ENCODE data around the gene PARM1.

The PARM1 gene

DNA sequence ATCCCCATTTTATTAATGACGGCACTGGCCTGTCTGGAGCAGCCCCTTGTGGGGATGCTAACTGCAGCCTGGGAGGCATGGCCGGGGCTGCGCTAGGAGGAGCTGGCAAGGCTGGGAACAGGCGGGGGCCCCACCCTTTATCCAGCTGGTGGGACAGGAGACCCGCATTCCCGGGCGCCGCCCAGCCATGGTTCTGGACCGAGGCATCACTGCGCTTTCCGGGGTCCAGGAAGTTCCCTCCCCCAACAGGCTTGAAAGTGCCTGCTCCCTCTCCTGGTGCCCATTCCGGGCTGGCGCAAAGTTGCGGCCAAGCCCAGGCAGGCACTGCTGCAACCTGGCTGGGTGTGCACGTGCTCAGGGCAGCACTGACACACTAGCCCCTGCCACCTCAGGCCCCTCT lies 124.5 kb downstream of the PARM1 start:
- Histone ChIP-seq H3K27ac (no peak overlapping the region), H3K4me3 (no peak overlapping the region)

DNA sequence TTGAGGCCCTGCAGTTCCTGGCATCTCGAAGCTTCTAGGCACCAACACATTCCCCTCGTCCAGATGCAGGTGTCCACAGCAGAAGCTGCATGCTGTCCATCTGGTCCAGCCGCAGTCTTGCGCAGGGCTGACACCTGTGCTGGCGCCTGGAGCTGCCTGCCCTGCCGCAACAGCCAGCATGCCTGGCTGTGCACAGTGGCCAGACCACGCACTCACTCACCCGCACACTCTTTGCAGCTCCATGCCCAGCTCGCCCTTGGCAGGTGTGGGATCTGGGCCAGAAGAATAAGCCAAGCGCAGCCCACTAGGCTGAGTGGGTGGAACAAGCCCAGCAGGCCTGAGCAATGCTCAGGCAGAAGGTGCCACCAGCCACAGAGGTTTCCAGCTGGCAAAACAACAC lies 125.6 kb downstream of the PARM1 start:
- Histone ChIP-seq H3K4me3 (no peak overlapping the region), H3K27ac (no peak overlapping the region)

DNA sequence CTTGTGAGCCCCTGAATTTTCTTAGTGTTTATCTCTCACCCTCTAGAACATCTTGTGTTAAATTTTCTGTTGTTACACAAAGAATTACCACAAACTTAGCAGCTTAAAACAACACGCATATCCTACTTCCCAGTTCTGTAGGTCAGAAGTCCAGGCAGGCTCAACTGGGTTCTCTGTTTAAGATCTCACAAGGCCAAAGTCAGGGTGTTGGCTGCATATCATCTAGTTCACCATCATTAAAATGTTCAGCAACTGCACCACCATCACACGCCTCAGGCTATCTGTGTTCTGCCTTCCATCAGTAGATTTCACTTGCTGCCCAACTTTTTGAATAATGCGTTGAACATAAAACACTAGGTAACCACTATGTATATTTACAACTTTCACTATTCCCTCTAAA lies 130.5 kb downstream of the PARM1 start:
- Histone ChIP-seq H3K4me3 (no peak overlapping the region), H3K27ac (no peak overlapping the region)

DNA sequence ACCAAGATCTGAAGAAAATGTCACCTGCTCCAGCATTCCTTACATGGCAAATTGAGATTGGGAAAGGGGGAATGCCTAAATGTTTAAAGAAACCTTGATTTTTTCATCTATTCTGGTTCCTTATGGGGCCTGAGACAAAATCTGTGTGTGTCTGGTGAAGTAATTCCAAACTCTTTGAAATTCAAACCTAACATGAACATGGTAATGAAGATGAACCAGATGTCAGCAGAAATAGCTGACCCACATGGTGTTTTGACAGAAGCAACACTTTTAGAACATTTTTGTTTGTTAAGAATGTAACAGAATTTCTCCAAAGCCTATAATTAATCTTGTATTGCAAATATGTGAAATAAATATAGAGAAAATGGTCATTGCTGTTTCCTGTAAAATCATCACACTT lies 133.0 kb downstream of the PARM1 start:
- no peak overlapping the region for H3K4me3 ChIP-seq
- no peak overlapping the region for H3K27ac ChIP-seq

DNA sequence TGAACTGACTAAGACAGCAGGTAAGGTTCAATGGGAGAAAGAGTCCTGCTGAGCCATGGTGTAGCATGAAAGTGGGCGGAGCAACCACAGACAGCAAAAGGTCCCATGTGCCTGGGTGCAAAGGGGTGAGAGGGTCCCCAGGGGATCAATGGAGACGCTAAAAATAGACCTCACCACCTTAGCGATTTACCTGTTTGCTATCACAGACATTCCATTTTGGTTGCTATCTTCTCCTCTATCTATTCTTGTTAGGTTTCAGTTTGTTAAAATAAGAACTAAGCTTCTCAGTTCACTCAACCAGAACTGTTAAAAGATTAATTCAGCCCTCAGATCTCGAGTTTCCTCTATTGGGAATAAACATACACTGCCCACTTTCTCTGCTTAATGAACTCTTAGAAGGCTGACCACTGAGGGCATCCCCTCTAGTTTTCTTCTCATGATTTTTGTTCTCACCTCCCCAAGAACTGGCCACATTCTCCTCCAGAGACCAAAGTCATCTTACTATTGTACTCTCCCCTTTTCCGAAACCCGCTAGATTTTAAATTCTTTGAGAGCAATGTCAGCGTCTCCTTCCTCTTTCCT lies 136.7 kb downstream of the PARM1 start:
- no peak overlapping the region for H3K4me3 ChIP-seq
- H3K27ac ChIP-seq = no peak overlapping the region

DNA sequence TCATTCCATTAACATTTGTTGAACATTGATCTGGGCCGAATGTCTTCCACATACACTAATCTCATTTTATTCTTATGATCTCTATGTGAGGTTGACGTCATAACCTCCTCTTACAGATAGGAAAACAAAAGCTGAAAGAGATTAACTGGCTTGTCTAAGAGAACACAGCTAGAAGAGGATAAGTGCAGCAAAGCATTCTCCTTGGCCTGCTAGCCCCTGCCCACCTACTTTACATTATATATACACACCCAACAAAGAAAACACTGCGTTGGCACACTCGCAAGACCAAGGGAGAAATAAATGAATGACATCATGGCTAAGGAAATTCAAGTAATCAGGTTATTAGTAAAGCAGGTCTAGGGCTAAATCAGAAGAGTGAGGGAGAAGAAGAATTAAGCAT lies 138.4 kb downstream of the PARM1 start:
- Histone ChIP-seq H3K4me3 (no peak overlapping the region), H3K27ac (no peak overlapping the region)

DNA sequence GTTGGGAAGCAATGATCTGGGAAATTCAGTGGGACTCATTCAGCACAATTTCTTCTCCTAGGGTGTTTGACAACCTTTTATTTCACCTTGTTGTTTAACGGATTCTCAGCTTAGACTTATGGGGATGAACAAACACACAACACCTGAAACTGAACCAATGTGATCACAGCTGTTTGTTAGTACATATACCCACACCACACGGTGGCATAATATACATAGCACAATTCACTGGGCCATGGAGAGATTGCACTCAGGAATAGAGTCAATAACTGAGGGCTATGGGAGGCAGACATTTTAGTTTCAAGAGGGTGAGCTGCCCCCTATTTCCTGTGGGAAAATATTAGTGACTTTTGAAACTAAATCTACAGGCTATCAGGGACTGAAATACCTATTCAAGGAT lies 148.0 kb downstream of the PARM1 start:
- H3K27ac ChIP-seq = no peak overlapping the region
- H3K4me3 ChIP-seq = no peak overlapping the region

DNA sequence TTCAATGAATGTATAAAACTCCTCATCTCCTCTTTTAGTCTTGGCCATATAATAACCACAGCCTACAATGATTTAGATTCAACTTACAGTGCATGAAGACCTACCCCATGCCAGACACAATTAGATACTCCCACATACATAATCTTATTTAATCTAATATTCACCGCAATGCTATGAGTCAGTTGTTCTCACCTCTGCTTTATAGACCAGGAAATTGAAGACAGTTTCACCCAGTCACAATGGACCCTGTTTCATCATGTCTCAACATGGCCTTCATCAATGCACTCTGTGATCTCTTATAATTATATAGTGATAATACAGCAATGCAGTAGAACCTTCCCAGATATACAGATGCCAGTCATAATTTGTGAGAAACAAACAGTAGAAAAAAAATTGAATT lies 148.6 kb downstream of the PARM1 start:
- no peak overlapping the region for H3K4me3 ChIP-seq
- H3K27ac ChIP-seq = no peak overlapping the region

DNA sequence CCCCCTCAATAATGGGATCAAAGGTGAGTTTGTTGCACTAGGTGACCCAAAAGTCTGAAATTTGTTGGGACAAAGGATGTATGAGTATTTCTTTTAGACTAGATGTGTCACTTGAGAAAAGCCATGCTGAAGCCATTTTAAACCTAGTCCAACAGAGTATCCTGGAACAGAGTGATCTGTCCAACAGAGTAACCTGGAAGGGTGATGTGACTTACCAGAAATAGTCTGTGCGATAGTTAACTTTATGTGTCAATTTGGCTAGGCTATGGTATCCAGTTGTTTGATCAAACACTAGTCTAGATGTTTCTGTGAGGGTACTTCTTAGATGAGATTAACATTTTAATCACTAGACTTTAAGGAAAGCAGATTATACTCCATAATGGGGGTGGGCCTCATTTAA lies 154.5 kb downstream of the PARM1 start:
- H3K4me3 ChIP-seq = no peak overlapping the region
- H3K27ac ChIP-seq = no peak overlapping the region

DNA sequence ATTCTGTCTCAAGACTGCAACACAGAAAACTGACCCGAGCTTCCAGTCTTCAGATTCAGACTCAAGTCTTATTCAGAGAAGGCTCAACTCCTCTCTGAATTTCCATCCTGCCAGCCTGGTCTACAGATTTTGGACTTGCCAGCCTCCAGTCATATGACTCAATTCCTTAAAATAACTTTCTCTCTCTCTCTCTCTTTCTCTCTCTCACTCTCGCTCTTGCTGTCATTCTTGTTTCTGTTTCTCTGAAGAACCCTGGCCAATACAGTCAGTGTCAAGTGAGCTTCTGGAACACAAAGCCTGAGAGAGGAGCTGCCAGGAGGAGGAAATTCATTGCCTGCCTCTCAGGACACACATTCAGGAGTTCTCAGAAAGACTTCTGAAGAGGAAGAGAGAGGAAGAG lies 154.9 kb downstream of the PARM1 start:
- no peak overlapping the region for H3K4me3 ChIP-seq
- no peak overlapping the region for H3K27ac ChIP-seq

DNA sequence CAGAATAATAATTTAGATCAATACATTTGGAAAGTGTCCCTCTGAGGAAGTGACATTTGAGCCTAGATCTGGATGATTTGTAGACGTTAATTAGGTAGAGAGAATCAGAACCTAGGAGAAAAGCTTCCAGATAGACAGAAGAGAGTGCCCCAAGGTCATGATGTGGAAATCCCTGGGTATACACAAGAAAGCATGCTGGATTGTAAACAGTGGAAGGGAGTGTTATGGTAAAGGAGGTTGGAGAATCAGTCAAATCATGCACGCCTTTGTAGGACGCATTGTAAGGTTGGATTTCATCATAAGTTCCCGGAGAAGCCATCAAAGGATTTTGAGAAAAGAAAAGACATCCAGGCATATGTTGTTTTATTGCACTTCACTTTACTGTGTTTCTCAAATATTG lies 156.3 kb downstream of the PARM1 start:
- Histone ChIP-seq H3K27ac (no peak overlapping the region), H3K4me3 (no peak overlapping the region)

DNA sequence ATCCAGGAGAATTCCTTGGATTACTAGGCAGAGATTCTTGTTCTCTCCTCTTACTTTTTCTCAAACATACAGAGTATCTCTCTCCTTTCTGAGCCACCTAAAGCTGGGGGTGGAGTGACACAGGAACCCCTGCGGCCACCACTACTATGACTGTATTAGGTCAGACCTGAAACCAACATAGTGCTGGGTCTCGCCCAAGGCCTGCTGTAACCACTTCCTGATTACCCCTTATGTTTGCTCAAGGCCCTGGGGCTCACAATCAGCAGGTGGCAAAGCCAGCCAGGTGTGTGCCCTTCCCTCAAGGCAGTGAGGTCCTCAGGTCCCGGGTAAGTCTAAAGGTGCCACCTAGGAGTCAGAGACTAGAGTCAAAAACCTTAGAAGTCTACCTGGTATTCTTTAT lies 166.4 kb downstream of the PARM1 start:
- no peak overlapping the region for H3K4me3 ChIP-seq
- H3K27ac ChIP-seq = no peak overlapping the region

Measured in skin epidermis (tissue), 12 donors.